HFF-Myc (cell line): ENCODE data around the gene TBCD.

Source experiments
- DNase-seq: peaks from one replicate; pipeline ENCODE4 v3.0.0-alpha.2; 2011; ENCODE audit warnings: low read depth; ENCODE audit errors: extremely low read depth
- H3K4me3 ChIP-seq: replicated peaks from 2 replicates; pipeline ENCODE4 v1.5.1; 2011; ENCODE audit warnings: low read depth, mild to moderate bottlenecking, control low read depth, low read length
- CTCF ChIP-seq: IDR thresholded peaks from 2 replicates; pipeline ENCODE4 v1.5.1; 2012; ENCODE audit warnings: mild to moderate bottlenecking, low read depth, low read length, control low read depth; ENCODE audit errors: missing control alignments

Gene TBCD

GRCh38 chr17:82843904-82844680 is 92.2 kb downstream of the TBCD start:
- DNase-seq: no peak
- no peak overlapping the region for H3K4me3 ChIP-seq
- TF ChIP-seq CTCF: no peak

GRCh38 chr17:82844796-82845162 is 92.9 kb downstream of the TBCD start:
- TF ChIP-seq CTCF: no peak
- no peak overlapping the region for H3K4me3 ChIP-seq
- DNase-seq: no peak

GRCh38 chr17:82845163-82845807 is 93.4 kb downstream of the TBCD start:
- TF ChIP-seq CTCF: no peak
- no peak for DNase-seq
- no peak overlapping the region for H3K4me3 ChIP-seq

- no peak for TF ChIP-seq CTCF
- DNase-seq: no peak
- no peak overlapping the region for H3K4me3 ChIP-seq
Measured at GRCh38 chr17:82846061-82846691, 94.3 kb downstream of the TBCD start.

GRCh38 chr17:82848022-82848592 is 96.2 kb downstream of the TBCD start:
- no peak for DNase-seq
- H3K4me3 ChIP-seq: no peak overlapping the region
- no peak for TF ChIP-seq CTCF

- no peak for TF ChIP-seq CTCF
- DNase-seq: no peak
- no peak overlapping the region for H3K4me3 ChIP-seq
Measured at GRCh38 chr17:82849076-82849945, 97.4 kb downstream of the TBCD start.
